Osteocyte (in vitro differentiated cells): ENCODE measurements around the gene POLR1C. TPM values are rescaled to one million over a fixed set of nuclear protein-coding genes. Genes with fewer than 3 reads are reported as not detected.
A peak's percentile ranks its signal among the peaks of the same experiment; 100 is the strongest.

Experiments
- DNase-seq: peaks from one replicate; pipeline ENCODE4 v3.0.0; 2021; ENCODE audit warnings: mixed read lengths; ENCODE audit not compliant: unreplicated experiment; ENCODE audit errors: extremely low spot score
- H3K27ac Mint-ChIP-seq: one replicate; pipeline ENCODE4 v1.8.0; 2021; ENCODE audit warnings: mild to moderate bottlenecking, mixed read lengths; ENCODE audit not compliant: unreplicated experiment
- H3K27me3 Mint-ChIP-seq: one replicate; pipeline ENCODE4 v1.8.0; 2021; ENCODE audit warnings: mixed read lengths; ENCODE audit not compliant: unreplicated experiment
- H3K36me3 Mint-ChIP-seq: one replicate; pipeline ENCODE4 v1.8.0; 2021; ENCODE audit warnings: mixed read lengths; ENCODE audit not compliant: unreplicated experiment
- H3K4me1 Mint-ChIP-seq: one replicate; pipeline ENCODE4 v1.8.0; 2021; ENCODE audit warnings: mixed read lengths; ENCODE audit not compliant: unreplicated experiment
- H3K4me3 Mint-ChIP-seq: one replicate; pipeline ENCODE4 v1.8.0; 2021; ENCODE audit warnings: mild to moderate bottlenecking, moderate library complexity, mixed read lengths; ENCODE audit not compliant: unreplicated experiment
- H3K9me3 Mint-ChIP-seq: one replicate; pipeline ENCODE4 v1.8.0; 2021; ENCODE audit warnings: mixed read lengths; ENCODE audit not compliant: unreplicated experiment
- total RNA-seq: library from RNA; stranded (reverse); gene quantifications from 2 replicates; pipeline ENCODE4 v1.2.1, GENCODE V29; 2021
- TF ChIP-seq, protein P1 (sequence below): fragments of 200-600 bp; sonication (generic); IDR thresholded peaks from 2 replicates; pipeline ENCODE4 v1.5.0; 2021; ENCODE audit warnings: antibody characterized with exemption, mild to moderate bottlenecking, moderate library complexity

Gene POLR1C
- total RNA-seq, 1 donor from 2014 or later: 32.8 TPM

DNA sequence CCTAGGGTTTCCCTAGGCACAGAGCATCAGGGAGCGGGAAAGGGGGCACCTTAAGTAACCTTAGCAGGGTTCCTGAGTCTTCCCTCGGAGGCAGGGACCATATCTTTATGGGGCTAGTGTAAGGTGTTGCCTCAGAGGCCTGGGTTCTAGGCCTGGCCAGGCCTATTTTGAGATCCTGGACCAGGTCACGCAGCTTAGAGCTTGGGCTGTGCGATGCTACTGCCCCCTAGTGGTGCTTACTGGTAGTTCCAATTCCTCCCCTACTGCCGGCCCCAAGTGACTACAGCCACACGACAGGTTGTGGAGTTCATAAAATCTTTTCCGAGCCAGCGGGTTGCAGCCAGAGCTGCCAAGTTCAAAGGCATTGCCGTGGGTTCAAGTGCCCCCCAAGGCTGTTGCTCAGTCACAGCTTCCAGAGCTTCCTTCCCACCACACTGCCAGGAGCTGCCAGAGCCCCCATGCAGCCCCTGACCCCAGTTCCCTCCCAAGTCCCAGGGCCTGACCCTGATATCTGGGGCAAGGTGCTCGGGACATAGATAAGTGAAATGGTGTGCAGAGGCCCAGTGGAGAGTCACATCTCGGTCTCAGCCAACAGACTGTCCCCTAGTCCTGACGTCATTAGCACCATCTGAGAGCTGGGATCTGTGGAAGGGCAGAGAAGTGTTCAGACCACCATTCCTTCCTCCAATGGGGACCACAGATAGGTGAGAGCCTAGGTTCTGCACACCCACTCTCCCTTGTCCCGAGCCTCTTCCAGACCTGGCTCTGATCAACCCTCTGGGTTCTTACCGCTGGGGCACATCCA is 10.0 kb upstream of the POLR1C start:
- Mint-ChIP-seq H3K9me3 (no peaks in the 10 kb centered on the region), H3K4me3 (no peak overlapping the region), H3K27ac (peak overlapping the region; percentile 3), H3K27me3 (no peaks in the 10 kb centered on the region), H3K36me3 (peaks cover 23% of the 10 kb centered on the region), H3K4me1 (peaks cover 9% of the 10 kb centered on the region)
- peak; percentile 92 for DNase-seq
- TF ChIP-seq, protein P1, sequence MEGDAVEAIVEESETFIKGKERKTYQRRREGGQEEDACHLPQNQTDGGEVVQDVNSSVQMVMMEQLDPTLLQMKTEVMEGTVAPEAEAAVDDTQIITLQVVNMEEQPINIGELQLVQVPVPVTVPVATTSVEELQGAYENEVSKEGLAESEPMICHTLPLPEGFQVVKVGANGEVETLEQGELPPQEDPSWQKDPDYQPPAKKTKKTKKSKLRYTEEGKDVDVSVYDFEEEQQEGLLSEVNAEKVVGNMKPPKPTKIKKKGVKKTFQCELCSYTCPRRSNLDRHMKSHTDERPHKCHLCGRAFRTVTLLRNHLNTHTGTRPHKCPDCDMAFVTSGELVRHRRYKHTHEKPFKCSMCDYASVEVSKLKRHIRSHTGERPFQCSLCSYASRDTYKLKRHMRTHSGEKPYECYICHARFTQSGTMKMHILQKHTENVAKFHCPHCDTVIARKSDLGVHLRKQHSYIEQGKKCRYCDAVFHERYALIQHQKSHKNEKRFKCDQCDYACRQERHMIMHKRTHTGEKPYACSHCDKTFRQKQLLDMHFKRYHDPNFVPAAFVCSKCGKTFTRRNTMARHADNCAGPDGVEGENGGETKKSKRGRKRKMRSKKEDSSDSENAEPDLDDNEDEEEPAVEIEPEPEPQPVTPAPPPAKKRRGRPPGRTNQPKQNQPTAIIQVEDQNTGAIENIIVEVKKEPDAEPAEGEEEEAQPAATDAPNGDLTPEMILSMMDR: peak; percentile 96

DNA sequence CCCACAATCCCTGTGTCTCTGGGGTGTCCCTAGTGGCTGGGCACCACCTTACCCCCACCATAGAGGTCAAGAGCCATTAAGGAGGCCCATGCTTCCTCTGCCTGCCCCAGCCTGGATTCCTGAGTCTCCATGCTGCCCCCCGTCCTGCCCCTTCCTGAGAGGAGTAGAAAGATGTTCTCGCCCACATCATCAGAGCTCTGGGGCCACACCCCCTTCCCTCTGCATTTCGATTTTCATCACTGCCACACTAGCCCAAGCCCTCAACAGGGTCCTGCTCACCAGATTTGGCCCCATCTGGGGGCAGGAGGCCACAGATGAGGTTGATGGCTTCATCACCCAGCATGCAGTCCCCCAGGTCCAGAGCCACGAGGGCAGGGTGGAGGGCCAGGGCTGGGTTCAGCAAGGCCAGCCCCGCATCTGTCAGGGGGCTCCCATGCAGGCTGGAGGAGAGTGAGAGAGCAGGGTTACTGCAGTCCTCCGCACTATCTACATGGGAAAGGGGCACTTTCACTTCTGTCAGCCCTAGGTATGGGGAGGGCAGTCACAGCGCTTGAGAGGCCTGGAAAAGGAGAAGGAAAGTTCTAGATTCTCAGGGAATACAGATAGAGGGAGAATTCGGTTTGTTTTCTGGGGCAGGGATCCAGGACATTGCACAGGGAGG is 8.3 kb upstream of the POLR1C start:
- Mint-ChIP-seq H3K4me1 (peaks cover 9% of the 10 kb centered on the region), H3K4me3 (no peak overlapping the region), H3K27me3 (no peaks in the 10 kb centered on the region), H3K9me3 (no peaks in the 10 kb centered on the region), H3K27ac (no peak overlapping the region), H3K36me3 (peaks cover 22% of the 10 kb centered on the region)
- TF ChIP-seq, protein P1: no peak
- no peak for DNase-seq

- Mint-ChIP-seq H3K9me3 (no peaks in the 10 kb centered on the region), H3K27me3 (no peaks in the 10 kb centered on the region), H3K36me3 (peaks cover 22% of the 10 kb centered on the region), H3K4me3 (peak overlapping the region; percentile 75), H3K4me1 (peaks cover 13% of the 10 kb centered on the region), H3K27ac (peak overlapping the region; percentile 76)
- TF ChIP-seq, protein P1: no peak
- DNase-seq: no peak
Observed at GRCh38 chr6:43509142-43509983, 7.5 kb upstream of the POLR1C start.

GRCh38 chr6:43509984-43510826 is 6.7 kb upstream of the POLR1C start, which contains the start of gene LRRC73:
Gene LRRC73 (minus strand): TSS chr6:43510346. CDS start chr6:43509785, 561 bp downstream.
- TF ChIP-seq, protein P1: no peak
- no peaks in the 10 kb centered on the region for H3K9me3 Mint-ChIP-seq
- peak; percentile 95 for DNase-seq
- H3K27ac Mint-ChIP-seq: peak within 1 kb of the TSS; percentile 76
- peaks cover 21% of the 10 kb centered on the region for H3K4me1 Mint-ChIP-seq
- peak within 1 kb of the TSS; percentile 75 for H3K4me3 Mint-ChIP-seq
- no peaks in the 10 kb centered on the region for H3K27me3 Mint-ChIP-seq
- peaks cover 22% of the 10 kb centered on the region for H3K36me3 Mint-ChIP-seq
